Smooth muscle cell (in vitro differentiated cells): ENCODE data around the gene SREBF2. TPM values are rescaled to one million over a fixed set of nuclear protein-coding genes. Genes with fewer than 3 reads are reported as not detected.

ENCODE experiments used
- DNase-seq: peaks from one replicate; lab custom pipeline; 2025; ENCODE audit not compliant: unreplicated experiment; lab: John Stamatoyannopoulos, UW
- H2AFZ ChIP-seq: fragments of 200-600 bp; sonication (generic); 2 replicates; pipeline ENCODE4 v1.6.0; 2016; ENCODE audit warnings: antibody characterized with exemption, low read depth, mild to moderate bottlenecking
- H3F3A ChIP-seq: fragments of 200-600 bp; sonication (generic); 2 replicates; pipeline ENCODE4 v1.6.0; 2017; ENCODE audit warnings: antibody characterized with exemption, low read depth
- H3K27ac ChIP-seq: fragments of 200-600 bp; sonication (generic); 2 replicates; pipeline ENCODE4 v1.5.1; 2016; ENCODE audit warnings: low read depth, mild to moderate bottlenecking
- H3K27me3 ChIP-seq: fragments of 200-600 bp; sonication (generic); 2 replicates; pipeline ENCODE4 v1.6.1; 2016; ENCODE audit warnings: low read depth, mild to moderate bottlenecking
- H3K36me3 ChIP-seq: fragments of 200-600 bp; sonication (generic); 2 replicates; pipeline ENCODE4 v1.5.1; 2016; ENCODE audit warnings: low read depth
- H3K4me1 ChIP-seq: fragments of 200-600 bp; sonication (generic); 2 replicates; pipeline ENCODE4 v1.5.1; 2016; ENCODE audit warnings: low read depth
- H3K4me2 ChIP-seq: fragments of 200-600 bp; sonication (generic); 2 replicates; pipeline ENCODE4 v1.6.0; 2016; ENCODE audit warnings: mild to moderate bottlenecking
- H3K4me3 ChIP-seq: fragments of 200-600 bp; sonication (generic); 2 replicates; pipeline ENCODE4 v1.5.1; 2016; ENCODE audit warnings: mild to moderate bottlenecking
- H3K79me2 ChIP-seq: fragments of 200-600 bp; sonication (generic); 2 replicates; pipeline ENCODE4 v1.6.0; 2016; ENCODE audit warnings: low read depth, mild to moderate bottlenecking
- H3K9ac ChIP-seq: fragments of 200-600 bp; sonication (generic); 2 replicates; pipeline ENCODE4 v1.6.0; 2016; ENCODE audit warnings: low read depth
- H3K9me3 ChIP-seq: fragments of 200-600 bp; sonication (generic); replicated peaks from 2 replicates; pipeline ENCODE4 v1.5.1; 2016; ENCODE audit warnings: low read depth
- H4K20me1 ChIP-seq: fragments of 200-600 bp; sonication (generic); 2 replicates; pipeline ENCODE4 v1.6.0; 2016; ENCODE audit warnings: low read depth
- WGBS: methylation state at CpG from one replicate; pipeline ENCODE4 v1.1.7; 2016; ENCODE audit warnings: low lambda C conversion rate; 5-methylcytosine and 5-hydroxymethylcytosine counted together
- polyA plus RNA-seq: library from polyadenylated mRNA; unstranded; fragments of >200 nt; fragmentation: Nextera tagmentation; extraction: Ambion mirVana; gene quantifications from 2 replicates; pipeline ENCODE4 v1.2.1, GENCODE V29; 2016
- total RNA-seq: library from RNA; depleted of rRNA; stranded (reverse); fragments of >200 nt; gene quantifications from 2 replicates; pipeline ENCODE4 v1.2.3, GENCODE V29; 2014
- TF ChIP-seq, protein P1 (sequence below): fragments of 200-600 bp; sonication (generic); IDR thresholded peaks from 2 replicates; pipeline ENCODE4 v1.5.1; 2017; ENCODE audit warnings: borderline replicate concordance, mild to moderate bottlenecking, antibody characterized with exemption; ENCODE audit not compliant: insufficient read depth, poor library complexity, severe bottlenecking

Gene SREBF2
- total and polyA plus RNA-seq, 2 experiments from 2014 or later, result 62.9 to 78.2 TPM

GRCh38 chr22:41892721-41893120, 59.8 kb downstream of the SREBF2 start:
- 94% methylated on average over 4 of the region's 4 CpGs for WGBS
- TF ChIP-seq, protein P1, sequence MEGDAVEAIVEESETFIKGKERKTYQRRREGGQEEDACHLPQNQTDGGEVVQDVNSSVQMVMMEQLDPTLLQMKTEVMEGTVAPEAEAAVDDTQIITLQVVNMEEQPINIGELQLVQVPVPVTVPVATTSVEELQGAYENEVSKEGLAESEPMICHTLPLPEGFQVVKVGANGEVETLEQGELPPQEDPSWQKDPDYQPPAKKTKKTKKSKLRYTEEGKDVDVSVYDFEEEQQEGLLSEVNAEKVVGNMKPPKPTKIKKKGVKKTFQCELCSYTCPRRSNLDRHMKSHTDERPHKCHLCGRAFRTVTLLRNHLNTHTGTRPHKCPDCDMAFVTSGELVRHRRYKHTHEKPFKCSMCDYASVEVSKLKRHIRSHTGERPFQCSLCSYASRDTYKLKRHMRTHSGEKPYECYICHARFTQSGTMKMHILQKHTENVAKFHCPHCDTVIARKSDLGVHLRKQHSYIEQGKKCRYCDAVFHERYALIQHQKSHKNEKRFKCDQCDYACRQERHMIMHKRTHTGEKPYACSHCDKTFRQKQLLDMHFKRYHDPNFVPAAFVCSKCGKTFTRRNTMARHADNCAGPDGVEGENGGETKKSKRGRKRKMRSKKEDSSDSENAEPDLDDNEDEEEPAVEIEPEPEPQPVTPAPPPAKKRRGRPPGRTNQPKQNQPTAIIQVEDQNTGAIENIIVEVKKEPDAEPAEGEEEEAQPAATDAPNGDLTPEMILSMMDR, result no peak
- H4K20me1 ChIP-seq, result peaks cover 54% of the 10 kb centered on the region

GRCh38 chr22:41893591-41894375, 60.9 kb downstream of the SREBF2 start:
- H3K36me3 ChIP-seq, result peaks cover 4% of the 10 kb centered on the region
- 96% methylated on average over 7 of the region's 7 CpGs for WGBS

More at GRCh38 chr22:41892721-41893120, 59.8 kb downstream of the SREBF2 start:
- no peaks in the 10 kb centered on the region for H3K4me1 ChIP-seq
- no peaks in the 10 kb centered on the region for H3K9me3 ChIP-seq
- no peak overlapping the region for H3K4me3 ChIP-seq
- no peaks in the 10 kb centered on the region for H3K79me2 ChIP-seq
- DNase-seq, result no peak
- no peak overlapping the region for H3K4me2 ChIP-seq
- no peaks in the 10 kb centered on the region for H3K27me3 ChIP-seq
- no peak overlapping the region for H2AFZ ChIP-seq
- H3K27ac ChIP-seq, result no peak overlapping the region
- no peak overlapping the region for H3K9ac ChIP-seq
- no peaks in the 10 kb centered on the region for H3F3A ChIP-seq
- peaks cover 11% of the 10 kb centered on the region for H3K36me3 ChIP-seq

GRCh38 chr22:41898645-41899044, 65.7 kb downstream of the SREBF2 start:
- Histone ChIP-seq H3K4me1 (no peaks in the 10 kb centered on the region), H3F3A (no peaks in the 10 kb centered on the region), H3K4me2 (no peak overlapping the region), H4K20me1 (peaks cover 18% of the 10 kb centered on the region), H2AFZ (no peak overlapping the region), H3K27me3 (no peaks in the 10 kb centered on the region), H3K36me3 (no peaks in the 10 kb centered on the region), H3K9me3 (no peaks in the 10 kb centered on the region), H3K9ac (no peak overlapping the region), H3K4me3 (no peak overlapping the region), H3K79me2 (no peaks in the 10 kb centered on the region), H3K27ac (no peak overlapping the region)
- 97% methylated on average over 11 of the region's 11 CpGs for WGBS
- TF ChIP-seq, protein P1, result no peak
- DNase-seq, result no peak

More at GRCh38 chr22:41893591-41894375, 60.9 kb downstream of the SREBF2 start:
- Histone ChIP-seq H3K4me3 (no peak overlapping the region), H4K20me1 (peaks cover 43% of the 10 kb centered on the region), H3F3A (no peaks in the 10 kb centered on the region), H2AFZ (no peak overlapping the region), H3K27me3 (no peaks in the 10 kb centered on the region), H3K79me2 (no peaks in the 10 kb centered on the region), H3K4me1 (no peaks in the 10 kb centered on the region), H3K9ac (no peak overlapping the region), H3K9me3 (no peaks in the 10 kb centered on the region), H3K27ac (no peak overlapping the region), H3K4me2 (no peak overlapping the region)
- TF ChIP-seq, protein P1, result no peak
- no peak for DNase-seq
